K562 (cell line): ENCODE results near the gene KRT76.
"Not testable (repeated sequence)": the region's sequence is repeated elsewhere in the genome, so short reads cannot be mapped to it uniquely, and the experiment has no call there.

ENCODE experiments used
- EP300 ChIP-seq: IDR thresholded peaks from 2 replicates; pipeline ENCODE4 v1.6.1; 2012; ENCODE audit warnings: low read length, improper control_type of control experiment
- NFRKB ChIP-seq: fragments of 450-650 bp; IDR thresholded peaks from 2 replicates; pipeline ENCODE4 v1.6.1; 2016; ENCODE audit warnings: low read depth
- POLR2G ChIP-seq: fragments of 200-400 bp; formaldehyde crosslinking; IDR thresholded peaks from 2 replicates; pipeline ENCODE4 v1.6.1; 2017; ENCODE audit warnings: low read depth, mild to moderate bottlenecking, antibody characterized with exemption, low read length, moderate library complexity
- RAD21 ChIP-seq, 2 experiments: fragments of 250-450 bp in 1 of 2; fragments of 450-650 bp in 1 of 2; sonication (Bioruptor Pico) in 1 of 2; formaldehyde crosslinking in 1 of 2; IDR thresholded peaks in 1 of 2; conservative IDR thresholded peaks in 1 of 2; 2 replicates each; pipeline versions ENCODE4 v1.4.0 to v1.8.0; 2020 to 2022; ENCODE audit warnings: mild to moderate bottlenecking in 2 of 2, moderate library complexity in 1 of 2
- RNF2 ChIP-seq: sonication (generic); IDR thresholded peaks from 2 replicates; pipeline ENCODE4 v1.6.1; 2016
- THAP7 ChIP-seq: fragments of 250-450 bp; sonication (Bioruptor Pico); IDR thresholded peaks from 2 replicates; pipeline ENCODE4 v1.5.0; 2021
- ZNF444 ChIP-seq: fragments of 250-450 bp; sonication (Bioruptor Pico); IDR thresholded peaks from 2 replicates; pipeline ENCODE4 v1.4.0; 2020; ENCODE audit warnings: mild to moderate bottlenecking, moderate library complexity
- TF ChIP-seq, protein P1 (sequence below): fragments of 200-800 bp; sonication (Bioruptor generic); IDR thresholded peaks from 2 replicates; pipeline ENCODE4 v1.6.1; 2017; ENCODE audit warnings: missing genetic modification characterization, missing compliant biosample characterization

DNA sequence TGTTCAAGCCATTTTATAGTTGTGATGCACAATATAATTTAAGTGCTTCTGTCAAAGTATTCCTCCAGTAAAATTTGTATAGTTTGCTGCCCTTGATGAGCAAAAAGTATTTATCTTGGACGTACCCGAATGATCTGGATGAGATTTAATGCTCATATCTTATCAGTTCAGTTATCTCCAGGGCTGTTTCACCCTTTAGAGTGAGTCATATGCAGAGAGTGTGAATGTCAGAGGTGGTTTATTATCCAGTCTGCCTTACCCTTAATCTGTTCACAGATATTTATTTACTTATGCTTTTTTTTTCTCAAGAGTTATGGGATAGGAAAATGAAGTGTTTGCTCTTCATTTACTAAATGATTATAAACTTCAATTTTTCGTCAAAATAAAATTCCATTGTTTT, 26.6 kb downstream of the KRT76 start:
- not testable (repeated sequence) for TF ChIP-seq EP300; THAP7 (CRISPR knock-in tag); RAD21 (CRISPR knock-in tag; conservative IDR thresholded peaks at IDR 0.05 in 1 of 2, IDR thresholded peaks at IDR 0.05 in 1 of 2); RNF2; NFRKB; ZNF444 (CRISPR knock-in tag); POLR2G
- TF ChIP-seq, protein P1, sequence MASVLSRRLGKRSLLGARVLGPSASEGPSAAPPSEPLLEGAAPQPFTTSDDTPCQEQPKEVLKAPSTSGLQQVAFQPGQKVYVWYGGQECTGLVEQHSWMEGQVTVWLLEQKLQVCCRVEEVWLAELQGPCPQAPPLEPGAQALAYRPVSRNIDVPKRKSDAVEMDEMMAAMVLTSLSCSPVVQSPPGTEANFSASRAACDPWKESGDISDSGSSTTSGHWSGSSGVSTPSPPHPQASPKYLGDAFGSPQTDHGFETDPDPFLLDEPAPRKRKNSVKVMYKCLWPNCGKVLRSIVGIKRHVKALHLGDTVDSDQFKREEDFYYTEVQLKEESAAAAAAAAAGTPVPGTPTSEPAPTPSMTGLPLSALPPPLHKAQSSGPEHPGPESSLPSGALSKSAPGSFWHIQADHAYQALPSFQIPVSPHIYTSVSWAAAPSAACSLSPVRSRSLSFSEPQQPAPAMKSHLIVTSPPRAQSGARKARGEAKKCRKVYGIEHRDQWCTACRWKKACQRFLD, result not testable (repeated sequence)
